Dendritic cell treated with granulocyte-macrophage colony-stimulating factor and Interleukin-4, amounts not matched to agents 40 ng/mL and 50 ng/mL, for 4 days (primary cell): Measurements from ENCODE around the gene ATP6V0A1.
A peak's percentile ranks its signal among the peaks of the same experiment; 100 is the strongest.
"Not testable (repeated sequence)": the region's sequence is repeated elsewhere in the genome, so short reads cannot be mapped to it uniquely, and the experiment has no call there.

Experiments
- H3K27ac Mint-ChIP-seq: one replicate; pipeline ENCODE4 v1.8.0; 2022; ENCODE audit warnings: mild to moderate bottlenecking, mixed read lengths
- H3K27me3 Mint-ChIP-seq: one replicate; pipeline ENCODE4 v1.8.0; 2022; ENCODE audit warnings: mild to moderate bottlenecking, mixed read lengths
- H3K36me3 Mint-ChIP-seq: one replicate; pipeline ENCODE4 v1.8.0; 2022; ENCODE audit warnings: low read depth, mixed read lengths
- H3K4me1 Mint-ChIP-seq: one replicate; pipeline ENCODE4 v1.8.0; 2022; ENCODE audit warnings: low read depth, mixed read lengths
- H3K4me3 Mint-ChIP-seq: one replicate; pipeline ENCODE4 v1.8.0; 2022; ENCODE audit warnings: mild to moderate bottlenecking, moderate library complexity, mixed read lengths
- H3K9me3 Mint-ChIP-seq: one replicate; pipeline ENCODE4 v1.8.0; 2022; ENCODE audit warnings: mixed read lengths
- intact Hi-C: fragments of 100-400 bp; cut with micrococcal nuclease; formaldehyde crosslinking; loops from one replicate; pipeline ENCODE4 v1.15.0; 2022

Gene ATP6V0A1

DNA sequence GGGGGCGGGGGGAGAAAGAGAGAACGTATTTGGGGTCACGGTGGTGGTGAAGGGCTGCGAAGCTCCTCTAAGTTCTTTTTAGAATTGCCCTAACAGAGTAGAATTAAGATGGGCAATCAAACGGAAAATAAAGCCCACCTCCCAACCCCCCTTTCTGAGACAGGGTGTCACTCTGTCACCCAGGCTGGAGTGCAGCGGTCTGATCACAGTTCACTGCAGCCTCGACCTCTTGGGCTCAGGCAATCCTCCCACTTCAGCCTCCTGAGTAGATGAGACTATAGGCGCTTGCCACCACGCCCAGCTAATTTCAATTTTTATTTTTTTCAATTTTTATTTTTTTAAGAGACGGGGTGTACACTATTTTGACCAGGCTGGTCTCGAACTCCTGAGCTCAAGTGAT, 34.9 kb upstream of the ATP6V0A1 start:
- H3K9me3 Mint-ChIP-seq, result no peaks in the 10 kb centered on the region
- no peak overlapping the region for H3K27ac Mint-ChIP-seq
- intact Hi-C loops, result no loop called here
- H3K36me3 Mint-ChIP-seq, result no peaks in the 10 kb centered on the region
- H3K4me1 Mint-ChIP-seq, result peaks cover 39% of the 10 kb centered on the region
- H3K4me3 Mint-ChIP-seq, result no peak overlapping the region
- peaks cover 78% of the 10 kb centered on the region for H3K27me3 Mint-ChIP-seq

DNA sequence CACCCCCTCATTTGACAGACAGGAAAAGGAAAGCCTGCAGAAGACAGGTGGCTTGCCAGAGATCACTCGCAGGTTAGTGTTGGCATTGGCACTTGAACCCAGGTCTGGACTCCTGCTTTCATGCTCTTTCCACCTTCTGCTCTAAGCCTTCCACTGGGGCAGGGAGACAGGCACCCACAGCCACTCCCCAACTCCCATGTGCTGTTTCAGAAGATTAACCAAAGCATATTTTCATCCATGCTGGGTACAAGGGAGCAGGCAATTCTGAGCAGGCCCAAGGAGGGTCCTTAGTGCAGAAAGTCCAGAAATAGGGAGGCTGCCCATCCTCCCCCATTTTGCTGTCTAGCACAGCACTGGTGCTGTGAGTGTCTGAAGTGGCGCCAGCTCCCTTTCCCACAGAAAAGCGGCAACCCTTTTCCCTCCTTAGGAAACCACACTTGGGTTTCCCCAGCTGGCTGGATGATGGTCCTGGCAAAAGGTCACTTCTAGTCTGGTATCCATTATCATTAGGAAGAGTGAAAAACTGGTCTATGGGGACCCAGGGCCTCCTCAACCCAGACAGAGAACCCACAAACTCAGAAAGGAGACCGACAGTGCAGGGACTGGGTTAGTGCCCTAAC, 33.6 kb upstream of the ATP6V0A1 start:
- H3K4me1 Mint-ChIP-seq, result peaks cover 31% of the 10 kb centered on the region

DNA sequence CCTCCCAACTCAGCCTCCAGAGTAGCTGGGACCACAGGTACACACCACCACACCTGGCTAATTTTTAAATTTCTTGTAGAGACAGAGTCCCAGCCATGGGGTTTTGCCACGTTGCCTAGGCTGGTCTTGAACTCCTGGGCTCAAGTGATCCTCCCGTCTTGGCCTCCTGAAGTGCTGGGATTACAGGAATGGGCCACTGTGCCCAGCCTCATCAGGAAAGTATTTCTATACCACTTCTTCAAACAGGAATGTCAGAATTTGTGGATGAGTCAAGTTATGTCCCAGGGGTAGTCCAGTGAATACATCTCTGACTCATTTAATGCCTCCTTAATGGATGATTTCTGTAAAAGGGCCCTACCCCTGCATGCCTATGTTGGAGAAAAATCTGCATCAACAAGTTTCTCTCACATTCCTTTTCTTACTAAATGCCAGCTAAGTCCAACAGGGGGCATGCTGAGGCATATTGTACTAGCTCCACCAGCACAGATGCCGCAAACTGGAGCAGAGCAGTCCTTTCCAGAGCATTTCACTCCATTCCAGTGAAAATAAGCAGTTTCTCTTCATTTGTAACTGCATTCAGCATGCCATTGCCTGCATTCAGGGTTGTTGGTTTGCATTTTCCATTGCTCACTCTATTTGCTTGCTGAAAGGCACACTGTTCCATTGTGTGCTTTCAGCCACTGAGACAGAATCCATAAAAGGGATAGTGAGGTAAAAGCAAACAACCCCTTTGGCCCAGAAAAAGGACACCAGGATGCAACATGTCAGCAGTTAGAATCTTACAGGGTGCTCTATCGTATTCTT, 30.3 kb upstream of the ATP6V0A1 start:
- H3K9me3 Mint-ChIP-seq, result no peaks in the 10 kb centered on the region
- intact Hi-C loops, result loop anchor here (1.0 to 5.0 kb wide), 2 partner anchors 34 to 99 kb away; no protein-coding TSS in a partner anchor
- no peak overlapping the region for H3K4me3 Mint-ChIP-seq
- H3K36me3 Mint-ChIP-seq, result no peaks in the 10 kb centered on the region
- peaks cover 44% of the 10 kb centered on the region for H3K27me3 Mint-ChIP-seq
- no peak overlapping the region for H3K27ac Mint-ChIP-seq
- H3K4me1 Mint-ChIP-seq, result no peaks in the 10 kb centered on the region

More for the DNA sequence above, 33.6 kb upstream of the ATP6V0A1 start:
- intact Hi-C loops, result loop anchor here (5.0 kb wide), 1 partner anchor 37 kb away; no protein-coding TSS in a partner anchor
- Mint-ChIP-seq H3K27me3 (peaks cover 72% of the 10 kb centered on the region), H3K9me3 (no peaks in the 10 kb centered on the region), H3K4me3 (no peak overlapping the region), H3K36me3 (no peaks in the 10 kb centered on the region), H3K27ac (no peak overlapping the region)

DNA sequence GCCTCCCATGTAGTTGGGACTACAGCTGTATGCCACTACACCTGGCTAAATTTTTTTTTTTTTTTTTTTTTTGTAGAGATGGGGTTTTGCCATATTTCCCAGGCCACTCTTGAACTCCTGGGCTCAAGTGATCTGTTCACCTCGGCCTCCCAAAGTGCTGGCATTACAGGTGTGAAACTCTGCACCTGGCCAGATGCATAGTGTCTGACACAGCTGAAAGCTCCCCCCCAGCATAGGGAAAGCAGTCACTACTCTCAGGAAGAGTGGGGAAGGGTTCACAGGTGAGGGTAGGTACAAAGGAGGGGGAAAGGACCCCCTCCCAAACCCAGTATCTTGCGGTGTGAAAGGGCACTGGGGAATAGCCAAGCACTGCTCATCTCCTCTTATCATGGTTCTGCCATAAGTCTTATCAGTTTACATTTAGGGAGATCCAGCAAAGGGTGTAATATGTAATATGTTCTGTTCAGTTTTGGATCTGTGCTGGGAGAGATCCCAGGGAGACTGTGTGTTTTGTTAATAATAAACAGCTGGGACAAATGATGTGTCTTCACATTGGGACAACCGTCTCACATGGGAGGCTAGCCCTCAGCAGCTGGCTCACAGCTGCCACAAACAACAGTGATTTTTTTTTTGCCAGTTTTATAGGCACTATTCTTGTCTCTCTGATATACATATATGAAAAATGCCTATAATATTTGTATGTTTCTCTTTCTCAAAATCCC, 28.8 kb upstream of the ATP6V0A1 start:
- no peaks in the 10 kb centered on the region for H3K36me3 Mint-ChIP-seq
- H3K4me1 Mint-ChIP-seq, result no peaks in the 10 kb centered on the region
- no peaks in the 10 kb centered on the region for H3K9me3 Mint-ChIP-seq
- H3K27me3 Mint-ChIP-seq, result peaks cover 33% of the 10 kb centered on the region
- H3K4me3 Mint-ChIP-seq, result no peak overlapping the region
- intact Hi-C loops, result loop anchor here (5.0 kb wide), 1 partner anchor 32 kb away; no protein-coding TSS in a partner anchor
- no peak overlapping the region for H3K27ac Mint-ChIP-seq

DNA sequence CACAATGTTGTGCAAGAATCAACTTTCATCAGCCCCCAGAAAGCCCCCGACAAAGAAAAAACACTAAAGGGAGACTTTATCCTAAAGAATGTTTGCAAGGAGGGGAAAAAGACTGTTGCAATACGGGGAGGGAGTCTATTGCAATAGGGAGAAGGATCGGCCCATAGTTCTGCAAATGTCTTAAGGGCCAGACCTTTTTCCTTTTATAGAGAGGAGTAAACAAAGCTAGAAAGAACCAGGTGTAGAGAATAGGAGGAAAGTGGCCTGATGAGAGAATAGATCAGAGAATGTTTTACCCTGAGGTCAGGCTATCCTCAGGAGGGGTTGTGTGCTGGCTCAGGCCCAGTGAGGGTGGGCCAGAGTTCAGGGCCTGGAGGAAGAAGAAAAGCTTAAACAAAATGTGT, 26.9 kb upstream of the ATP6V0A1 start:
- Mint-ChIP-seq H3K36me3 (no peaks in the 10 kb centered on the region), H3K9me3 (no peaks in the 10 kb centered on the region), H3K4me3 (no peak overlapping the region), H3K27ac (no peak overlapping the region), H3K27me3 (peaks cover 19% of the 10 kb centered on the region), H3K4me1 (peaks cover 9% of the 10 kb centered on the region)
- intact Hi-C loops, result no loop called here

DNA sequence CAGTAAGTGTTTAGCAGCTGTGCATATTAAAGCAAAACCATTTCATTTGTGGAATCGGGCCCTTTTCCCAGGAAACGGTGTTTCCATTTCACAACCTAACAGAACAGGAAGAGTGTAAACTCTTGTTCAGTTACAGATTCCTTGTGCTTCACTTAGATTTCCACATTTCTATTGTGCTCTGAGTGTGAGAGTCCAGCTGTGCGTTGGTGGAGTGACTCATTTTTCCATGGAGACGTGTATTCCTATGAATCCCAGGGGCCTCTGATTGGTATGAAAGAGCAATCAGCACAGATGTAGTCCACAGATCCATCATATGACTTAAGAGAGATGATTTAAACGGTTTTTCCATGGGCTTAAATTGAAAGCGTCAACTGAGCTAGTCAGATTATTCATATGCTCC, 22.3 kb upstream of the ATP6V0A1 start:
- Mint-ChIP-seq H3K27ac (peak overlapping the region; percentile 54), H3K36me3 (no peaks in the 10 kb centered on the region), H3K9me3 (no peaks in the 10 kb centered on the region), H3K27me3 (peaks cover 3% of the 10 kb centered on the region), H3K4me3 (no peak overlapping the region), H3K4me1 (peaks cover 19% of the 10 kb centered on the region)
- intact Hi-C loops, result no loop called here

DNA sequence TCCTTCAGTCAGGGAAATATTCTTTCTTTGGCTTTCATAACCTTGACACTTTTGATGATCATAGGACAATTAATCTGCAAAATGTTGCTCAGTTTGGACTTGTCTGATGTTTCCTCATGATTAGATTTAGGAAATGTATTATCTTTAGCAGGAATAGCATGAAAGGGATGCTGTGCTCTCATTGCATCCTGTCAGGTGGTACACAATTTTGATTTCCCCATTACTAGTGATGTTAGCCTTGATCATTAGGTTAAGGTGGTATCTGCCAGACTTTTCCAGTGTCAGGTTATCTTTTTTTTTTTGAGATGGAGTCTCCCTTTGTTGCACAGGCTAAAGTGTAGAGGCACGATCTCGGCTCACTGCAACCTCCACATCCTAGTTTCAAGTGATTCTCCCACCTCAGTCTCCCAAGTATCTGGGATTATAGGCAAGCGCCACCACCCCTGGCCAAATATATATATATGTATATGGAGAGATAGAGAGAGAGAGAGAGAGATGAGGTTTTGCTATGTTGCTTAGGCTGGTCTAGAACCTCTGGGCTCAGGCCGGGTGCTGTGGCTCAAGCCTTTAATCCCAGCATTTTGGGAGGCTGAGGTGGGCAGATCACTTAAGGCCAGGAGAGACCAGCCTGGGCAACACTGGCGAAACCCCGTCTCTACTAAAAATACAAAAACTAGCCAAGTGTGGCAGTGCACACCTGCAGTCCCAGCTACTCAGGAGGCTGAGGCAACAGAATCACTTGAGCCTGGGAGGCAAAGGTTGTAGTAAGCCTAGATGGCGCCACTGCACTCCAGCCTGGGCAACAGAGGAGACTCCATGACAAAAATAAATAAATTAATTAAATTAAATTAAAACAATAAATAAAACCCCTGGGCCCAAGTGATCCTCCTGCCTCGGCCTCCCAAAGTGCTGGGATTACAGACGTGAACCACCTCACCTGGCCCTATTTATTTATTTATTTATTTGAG, 19.8 kb upstream of the ATP6V0A1 start:
- peaks cover 34% of the 10 kb centered on the region for H3K4me1 Mint-ChIP-seq
- H3K27me3 Mint-ChIP-seq, result peaks cover 1% of the 10 kb centered on the region
- no peak overlapping the region for H3K4me3 Mint-ChIP-seq
- intact Hi-C loops, result loop anchor here (1.0 kb wide), 1 partner anchor 37 kb away; no protein-coding TSS in a partner anchor
- H3K9me3 Mint-ChIP-seq, result no peaks in the 10 kb centered on the region
- H3K27ac Mint-ChIP-seq, result no peak overlapping the region
- no peaks in the 10 kb centered on the region for H3K36me3 Mint-ChIP-seq

DNA sequence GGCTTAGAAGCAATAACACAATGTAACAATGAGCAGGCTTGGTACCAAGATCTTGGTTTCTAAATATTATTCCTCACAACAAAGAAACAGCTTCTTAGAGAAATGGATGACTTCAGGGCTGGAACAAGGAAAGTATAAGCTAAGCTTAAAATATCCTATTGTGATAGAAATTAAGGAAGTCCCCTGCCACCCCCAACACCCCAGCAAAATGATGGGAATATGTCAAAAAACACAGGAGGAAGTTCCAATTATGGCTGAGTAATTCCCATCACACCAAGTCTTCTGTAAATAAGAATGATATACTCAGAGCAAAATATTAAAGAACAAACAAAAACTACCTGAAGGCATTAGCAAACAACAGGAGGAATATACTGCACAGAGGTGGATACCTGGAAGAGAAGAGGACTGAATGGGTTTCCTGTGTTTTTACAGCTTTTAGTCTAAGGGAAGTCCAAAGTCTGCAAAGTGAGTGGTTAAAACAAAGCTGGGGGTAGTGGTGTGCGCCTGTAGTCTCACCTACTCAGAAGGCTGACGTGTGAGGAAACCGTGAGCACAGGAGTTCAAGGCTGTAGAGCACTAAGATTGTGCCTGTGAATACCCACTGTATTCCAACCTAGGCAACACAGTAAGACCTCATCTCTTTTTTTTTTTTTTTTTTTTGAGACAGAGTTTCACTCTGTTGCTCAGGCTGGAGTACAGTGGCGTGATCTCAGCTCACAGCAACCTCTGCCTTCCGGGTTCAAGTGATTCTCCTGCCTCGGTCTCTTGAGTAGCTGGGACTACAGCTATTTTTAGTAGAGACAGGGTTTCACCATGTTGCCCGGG, 17.1 kb upstream of the ATP6V0A1 start:
- Mint-ChIP-seq H3K4me3 (no peak overlapping the region), H3K27me3 (peaks cover 2% of the 10 kb centered on the region), H3K4me1 (peaks cover 28% of the 10 kb centered on the region), H3K27ac (no peak overlapping the region), H3K36me3 (no peaks in the 10 kb centered on the region), H3K9me3 (no peaks in the 10 kb centered on the region)
- intact Hi-C loops, result loop anchor here (2.0 kb wide), 1 partner anchor 17 kb away; the partner anchor contains the start of gene ATP6V0A1

DNA sequence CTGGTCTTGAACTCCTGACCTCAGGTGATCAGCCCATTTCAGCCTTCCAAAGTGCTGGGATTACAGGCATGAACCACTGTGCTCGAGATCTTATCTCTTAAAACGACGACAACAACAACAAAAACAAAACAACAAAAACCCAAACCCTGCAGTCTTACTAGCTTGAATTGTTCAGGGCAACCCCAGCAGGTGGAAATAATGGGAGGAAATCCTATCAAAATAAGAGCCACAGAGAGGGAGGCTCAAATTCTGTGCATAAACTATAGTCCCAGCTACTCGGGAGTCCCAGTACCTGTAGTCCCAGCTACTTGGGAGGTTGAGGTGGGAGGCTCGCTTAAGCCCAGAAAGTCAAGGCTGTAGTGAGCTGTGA, 16.5 kb upstream of the ATP6V0A1 start:
- intact Hi-C loops, result no loop called here
- Mint-ChIP-seq H3K9me3 (no peaks in the 10 kb centered on the region), H3K4me3 (no peak overlapping the region), H3K4me1 (peaks cover 30% of the 10 kb centered on the region), H3K27ac (no peak overlapping the region), H3K36me3 (no peaks in the 10 kb centered on the region), H3K27me3 (peaks cover 2% of the 10 kb centered on the region)

DNA sequence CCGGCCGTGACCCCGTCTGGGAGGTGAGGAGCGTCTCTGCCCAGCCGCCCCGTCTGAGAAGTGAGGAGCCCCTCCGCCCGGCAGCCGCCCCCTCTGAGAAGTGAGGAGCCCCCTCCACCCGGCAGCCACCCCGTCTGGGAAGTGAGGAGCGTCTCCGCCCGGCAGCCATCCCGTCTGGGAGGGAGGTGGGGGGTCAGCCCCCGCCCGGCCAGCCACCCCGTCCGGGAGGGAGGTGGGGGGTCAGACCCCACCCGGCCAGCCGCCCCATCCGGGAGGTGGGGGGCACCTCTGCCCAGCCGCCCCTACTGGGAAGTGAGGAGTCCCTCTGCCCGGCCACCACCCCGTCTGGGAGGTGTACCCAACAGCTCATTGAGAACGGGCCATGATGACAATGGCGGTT, 9.5 kb upstream of the ATP6V0A1 start:
- intact Hi-C loops, H3K27me3 Mint-ChIP-seq, H3K36me3 Mint-ChIP-seq, H3K27ac Mint-ChIP-seq, H3K9me3 Mint-ChIP-seq, H3K4me3 Mint-ChIP-seq: not testable (repeated sequence)
- peaks cover 31% of the 10 kb centered on the region for H3K4me1 Mint-ChIP-seq

DNA sequence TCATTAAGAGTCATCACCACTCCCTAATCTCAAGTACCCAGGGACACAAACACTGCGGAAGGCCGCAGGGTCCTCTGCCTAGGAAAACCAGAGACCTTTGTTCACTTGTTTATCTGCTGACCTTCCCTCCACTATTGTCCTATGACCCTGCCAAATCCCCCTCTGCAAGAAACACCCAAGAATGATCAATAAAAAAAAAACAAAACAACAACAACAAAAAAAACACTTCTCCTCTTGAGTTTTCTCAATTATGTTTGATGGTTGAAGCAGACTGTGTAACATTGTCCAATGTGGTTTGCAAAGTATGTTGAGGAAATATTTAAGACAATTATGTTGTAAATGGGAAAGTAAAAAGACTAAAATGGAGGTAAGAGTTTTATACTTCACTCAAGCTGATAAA, 8.8 kb upstream of the ATP6V0A1 start:
- H3K27ac Mint-ChIP-seq, H3K36me3 Mint-ChIP-seq, H3K9me3 Mint-ChIP-seq, intact Hi-C loops, H3K4me3 Mint-ChIP-seq, H3K27me3 Mint-ChIP-seq: not testable (repeated sequence)
- H3K4me1 Mint-ChIP-seq, result peaks cover 37% of the 10 kb centered on the region

DNA sequence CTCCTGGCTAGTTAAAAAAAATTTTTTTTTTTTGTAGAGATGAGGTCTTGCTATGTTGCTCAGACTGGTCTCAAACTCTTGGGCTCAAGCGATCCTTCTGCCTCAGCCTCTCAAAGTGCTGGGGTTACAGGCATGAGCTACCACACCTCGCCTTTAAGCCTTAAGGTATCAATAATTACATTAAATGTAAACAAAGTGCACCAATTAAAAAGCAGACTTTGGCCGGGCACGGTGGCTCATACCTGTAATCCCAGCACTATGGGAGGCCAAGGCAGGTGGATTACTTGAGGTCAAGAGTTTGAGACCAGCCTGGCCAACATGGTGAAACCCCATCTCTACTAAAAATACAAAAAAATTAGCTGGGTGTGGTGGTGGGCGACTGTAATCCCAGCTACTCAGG, 7.4 kb upstream of the ATP6V0A1 start:
- H3K36me3 Mint-ChIP-seq, intact Hi-C loops, H3K27me3 Mint-ChIP-seq, H3K9me3 Mint-ChIP-seq, H3K27ac Mint-ChIP-seq, H3K4me3 Mint-ChIP-seq: not testable (repeated sequence)
- peaks cover 49% of the 10 kb centered on the region for H3K4me1 Mint-ChIP-seq

DNA sequence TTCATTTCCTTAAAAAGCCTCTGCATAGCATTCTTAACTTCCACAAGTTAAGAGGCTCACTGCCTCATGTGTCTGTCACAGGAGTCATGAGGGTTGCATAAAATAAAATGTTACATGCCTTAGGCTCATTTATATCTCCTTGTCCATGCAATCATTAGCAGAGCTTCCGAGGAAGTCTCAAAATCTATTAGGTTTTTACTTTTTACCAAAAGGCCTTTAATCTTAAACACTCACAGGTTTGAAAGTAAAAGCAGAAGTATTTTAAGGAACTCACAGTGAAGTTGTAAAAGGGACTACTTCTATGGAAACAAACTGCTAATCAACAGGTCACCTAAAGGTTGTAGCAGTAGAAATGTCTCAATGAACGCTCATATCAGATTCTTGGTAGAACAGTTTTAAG, 5.2 kb upstream of the ATP6V0A1 start:
- intact Hi-C loops, result no loop called here
- peak overlapping the region; percentile 80 for H3K27ac Mint-ChIP-seq
- H3K4me1 Mint-ChIP-seq, result peaks cover 60% of the 10 kb centered on the region
- H3K4me3 Mint-ChIP-seq, result peak overlapping the region; percentile 31
- H3K9me3 Mint-ChIP-seq, result no peaks in the 10 kb centered on the region
- H3K27me3 Mint-ChIP-seq, result no peaks in the 10 kb centered on the region
- H3K36me3 Mint-ChIP-seq, result peaks cover under 1% of the 10 kb centered on the region
